ENCODE measurements around the gene INTS11.
A peak's percentile ranks its signal among the peaks of the same experiment; 100 is the strongest.

INTS11 gene

DNA sequence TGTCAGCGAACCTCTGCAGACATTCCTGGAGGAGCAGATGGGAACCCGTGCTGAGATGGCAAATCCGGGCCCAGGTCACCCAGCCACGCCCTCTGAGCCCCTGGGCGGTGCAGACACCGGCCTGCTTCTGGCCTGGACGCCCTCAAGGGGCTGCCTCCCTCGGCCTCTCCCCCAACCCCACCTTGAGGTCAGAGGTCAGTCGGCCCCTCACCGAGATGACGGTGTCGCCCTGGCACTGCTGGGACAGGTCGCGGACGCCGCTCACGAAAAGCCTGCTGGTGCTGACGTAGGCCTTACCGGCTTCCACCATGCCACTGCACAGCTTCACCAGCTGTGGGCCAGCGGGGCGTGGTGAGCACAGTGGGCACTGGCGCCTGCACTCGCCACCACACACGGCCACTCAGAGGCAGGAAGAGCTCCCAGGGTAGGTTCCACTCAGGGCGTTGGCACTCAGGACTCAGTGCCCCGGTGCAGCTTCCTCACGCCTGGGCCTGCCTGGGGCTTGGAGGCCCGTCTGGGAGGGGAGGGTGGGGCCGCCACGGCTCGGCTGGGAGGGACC lies 21.4 kb downstream of the INTS11 start:
- Histone ChIP-seq H2BK15ac (ENCODE audit: low read depth, poor library complexity, severe bottlenecking) (no peak overlapping the region), H2BK12ac (ENCODE audit: low read length in 2 of 2) (no peak overlapping the region), H2BK120ac (ENCODE audit: low read depth, low read length) (no peak overlapping the region), H2AFZ (ENCODE audit: low read depth, low read length) (no peak overlapping the region), H4K8ac (ENCODE audit: low read length) (no peak overlapping the region), H3K23ac (ENCODE audit: low read length in 2 of 2) (no peak overlapping the region), H3K4me3 (ENCODE audit: insufficient read depth in 1 of 2, low read depth in 1 of 2, low read length in 2 of 2) (no peak overlapping the region), H3K79me1 (replicated peaks; ENCODE audit: low read length, poor library complexity, severe bottlenecking) (peaks cover 21% of the 10 kb centered on the region), H3K9ac (ENCODE audit: low read length) (no peak overlapping the region), H3K4me2 (ENCODE audit: low read length, poor library complexity, severe bottlenecking) (no peak overlapping the region), H3K4ac (ENCODE audit: low read depth in 1 of 2, low read length in 2 of 2) (peak overlapping the region in 1 of 2 experiments; percentile 35), H2AK5ac (ENCODE audit: low read length, severe bottlenecking) (no peak overlapping the region), H3K9me3 (ENCODE audit: control insufficient read depth, low read length) (no peaks in the 10 kb centered on the region), H3K18ac (ENCODE audit: low read depth in 1 of 2, low read length in 2 of 2) (no peak overlapping the region), H3K27me3 (ENCODE audit: control insufficient read depth in 1 of 2, insufficient read depth in 1 of 2, low read length in 2 of 2) (no peaks in the 10 kb centered on the region), H2BK5ac (ENCODE audit: low read depth, low read length, poor library complexity, severe bottlenecking) (no peak overlapping the region), H4K91ac (ENCODE audit: low read length) (no peak overlapping the region), H3K36me3 (ENCODE audit: control insufficient read depth in 1 of 2, insufficient read depth in 2 of 2, low read depth in 1 of 2, low read length in 2 of 2) (peaks cover 0 to 53% of the 10 kb centered on the region in 2 experiments), H3K14ac (ENCODE audit: low read length in 2 of 2) (no peak overlapping the region), H3K27ac (ENCODE audit: low read length, poor library complexity, severe bottlenecking) (no peak overlapping the region), H3K4me1 (ENCODE audit: control insufficient read depth, insufficient read depth, low read depth, low read length) (peaks cover 51% of the 10 kb centered on the region)
- 91% methylated on average over 31 of the region's 31 CpGs for WGBS
- no peak for DNase-seq

DNA sequence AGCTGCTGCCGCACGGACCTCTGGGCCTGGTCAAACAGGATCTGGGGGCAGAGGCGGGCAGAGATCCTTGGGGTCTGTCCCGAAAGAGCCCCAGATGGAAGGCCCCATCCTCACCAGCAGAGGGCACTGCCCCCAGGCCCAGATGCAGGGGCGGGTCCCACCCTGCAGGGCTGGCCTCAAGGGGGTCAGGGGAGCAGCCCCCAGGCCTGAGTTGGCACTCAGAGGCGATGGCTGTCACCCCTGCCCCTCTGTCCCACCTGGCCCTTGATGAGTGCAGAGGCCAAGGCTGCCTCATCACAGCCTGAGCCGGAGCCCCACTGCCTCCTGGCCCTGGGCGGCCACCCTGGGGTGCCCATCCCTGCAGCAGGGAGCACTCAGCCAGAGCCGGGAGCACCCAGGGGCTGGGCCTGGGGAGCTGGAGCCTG lies 22.4 kb downstream of the INTS11 start:
- DNase-seq, result no peak
- H2BK120ac ChIP-seq (ENCODE audit: low read depth, low read length), result no peak overlapping the region
- H3K9ac ChIP-seq (ENCODE audit: low read length), result no peak overlapping the region
- H2AFZ ChIP-seq (ENCODE audit: low read depth, low read length), result no peak overlapping the region
- no peak overlapping the region for H2BK12ac ChIP-seq (ENCODE audit: low read length in 2 of 2)
- no peak overlapping the region for H3K27ac ChIP-seq (ENCODE audit: low read length, poor library complexity, severe bottlenecking)
- H3K4me2 ChIP-seq (ENCODE audit: low read length, poor library complexity, severe bottlenecking), result no peak overlapping the region
- no peak overlapping the region for H3K4ac ChIP-seq (ENCODE audit: low read depth in 1 of 2, low read length in 2 of 2)
- no peak overlapping the region for H3K18ac ChIP-seq (ENCODE audit: low read depth in 1 of 2, low read length in 2 of 2)
- H3K14ac ChIP-seq (ENCODE audit: low read length in 2 of 2), result no peak overlapping the region
- no peaks in the 10 kb centered on the region for H3K27me3 ChIP-seq (ENCODE audit: control insufficient read depth in 1 of 2, insufficient read depth in 1 of 2, low read length in 2 of 2)
- no peak overlapping the region for H3K4me3 ChIP-seq (ENCODE audit: insufficient read depth in 1 of 2, low read depth in 1 of 2, low read length in 2 of 2)
- peaks cover 21% of the 10 kb centered on the region for H3K79me1 ChIP-seq (replicated peaks; ENCODE audit: low read length, poor library complexity, severe bottlenecking)
- peaks cover 0 to 59% of the 10 kb centered on the region in 2 experiments for H3K36me3 ChIP-seq (ENCODE audit: control insufficient read depth in 1 of 2, insufficient read depth in 2 of 2, low read depth in 1 of 2, low read length in 2 of 2)
- peaks cover 48% of the 10 kb centered on the region for H3K4me1 ChIP-seq (ENCODE audit: control insufficient read depth, insufficient read depth, low read depth, low read length)
- no peak overlapping the region for H2BK5ac ChIP-seq (ENCODE audit: low read depth, low read length, poor library complexity, severe bottlenecking)
- no peak overlapping the region for H3K23ac ChIP-seq (ENCODE audit: low read length in 2 of 2)
- H4K8ac ChIP-seq (ENCODE audit: low read length), result no peak overlapping the region
- WGBS, result 90% methylated on average over 9 of the region's 9 CpGs
- no peak overlapping the region for H2AK5ac ChIP-seq (ENCODE audit: low read length, severe bottlenecking)
- peak overlapping the region; percentile 31 for H2BK15ac ChIP-seq (ENCODE audit: low read depth, poor library complexity, severe bottlenecking)
- no peaks in the 10 kb centered on the region for H3K9me3 ChIP-seq (ENCODE audit: control insufficient read depth, low read length)
- no peak overlapping the region for H4K91ac ChIP-seq (ENCODE audit: low read length)

DNA sequence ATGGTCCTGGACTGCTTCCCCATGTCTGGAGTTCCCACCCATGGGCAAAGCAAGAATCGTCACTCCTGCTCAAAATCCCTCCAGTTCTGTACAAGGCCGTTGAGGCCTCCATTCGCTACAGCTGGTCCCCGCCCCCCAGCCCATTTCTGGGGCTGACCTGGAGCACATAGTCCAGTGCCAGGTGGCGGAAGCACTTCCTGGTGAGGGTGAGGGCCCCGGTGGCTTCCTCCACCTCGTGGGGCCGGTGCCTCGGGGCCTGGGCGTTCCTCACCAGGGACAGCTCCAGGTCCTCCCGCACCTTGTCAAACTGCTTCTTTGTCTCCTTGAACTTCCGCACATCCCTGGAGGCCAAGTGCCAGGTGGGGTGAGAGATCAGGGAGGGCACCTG lies 24.1 kb downstream of the INTS11 start:
- Histone ChIP-seq H2BK15ac (ENCODE audit: low read depth, poor library complexity, severe bottlenecking) (no peak overlapping the region), H3K79me1 (replicated peaks; ENCODE audit: low read length, poor library complexity, severe bottlenecking) (peaks cover 21% of the 10 kb centered on the region), H3K23ac (ENCODE audit: low read length in 2 of 2) (no peak overlapping the region), H3K14ac (ENCODE audit: low read length in 2 of 2) (no peak overlapping the region), H2BK12ac (ENCODE audit: low read length in 2 of 2) (no peak overlapping the region), H2AK5ac (ENCODE audit: low read length, severe bottlenecking) (no peak overlapping the region), H2AFZ (ENCODE audit: low read depth, low read length) (no peak overlapping the region), H3K27ac (ENCODE audit: low read length, poor library complexity, severe bottlenecking) (no peak overlapping the region), H2BK120ac (ENCODE audit: low read depth, low read length) (no peak overlapping the region), H3K4me1 (ENCODE audit: control insufficient read depth, insufficient read depth, low read depth, low read length) (peaks cover 34% of the 10 kb centered on the region), H3K18ac (ENCODE audit: low read depth in 1 of 2, low read length in 2 of 2) (no peak overlapping the region), H4K91ac (ENCODE audit: low read length) (no peak overlapping the region), H3K9ac (ENCODE audit: low read length) (no peak overlapping the region), H3K36me3 (ENCODE audit: control insufficient read depth in 1 of 2, insufficient read depth in 2 of 2, low read depth in 1 of 2, low read length in 2 of 2) (peaks cover 1 to 72% of the 10 kb centered on the region in 2 experiments), H3K4me2 (ENCODE audit: low read length, poor library complexity, severe bottlenecking) (no peak overlapping the region), H3K9me3 (ENCODE audit: control insufficient read depth, low read length) (no peaks in the 10 kb centered on the region), H2BK5ac (ENCODE audit: low read depth, low read length, poor library complexity, severe bottlenecking) (no peak overlapping the region), H4K8ac (ENCODE audit: low read length) (no peak overlapping the region), H3K4me3 (ENCODE audit: insufficient read depth in 1 of 2, low read depth in 1 of 2, low read length in 2 of 2) (no peak overlapping the region), H3K4ac (ENCODE audit: low read depth in 1 of 2, low read length in 2 of 2) (no peak overlapping the region), H3K27me3 (ENCODE audit: control insufficient read depth in 1 of 2, insufficient read depth in 1 of 2, low read length in 2 of 2) (no peaks in the 10 kb centered on the region)
- no peak for DNase-seq
- 94% methylated on average over 12 of the region's 12 CpGs for WGBS

DNA sequence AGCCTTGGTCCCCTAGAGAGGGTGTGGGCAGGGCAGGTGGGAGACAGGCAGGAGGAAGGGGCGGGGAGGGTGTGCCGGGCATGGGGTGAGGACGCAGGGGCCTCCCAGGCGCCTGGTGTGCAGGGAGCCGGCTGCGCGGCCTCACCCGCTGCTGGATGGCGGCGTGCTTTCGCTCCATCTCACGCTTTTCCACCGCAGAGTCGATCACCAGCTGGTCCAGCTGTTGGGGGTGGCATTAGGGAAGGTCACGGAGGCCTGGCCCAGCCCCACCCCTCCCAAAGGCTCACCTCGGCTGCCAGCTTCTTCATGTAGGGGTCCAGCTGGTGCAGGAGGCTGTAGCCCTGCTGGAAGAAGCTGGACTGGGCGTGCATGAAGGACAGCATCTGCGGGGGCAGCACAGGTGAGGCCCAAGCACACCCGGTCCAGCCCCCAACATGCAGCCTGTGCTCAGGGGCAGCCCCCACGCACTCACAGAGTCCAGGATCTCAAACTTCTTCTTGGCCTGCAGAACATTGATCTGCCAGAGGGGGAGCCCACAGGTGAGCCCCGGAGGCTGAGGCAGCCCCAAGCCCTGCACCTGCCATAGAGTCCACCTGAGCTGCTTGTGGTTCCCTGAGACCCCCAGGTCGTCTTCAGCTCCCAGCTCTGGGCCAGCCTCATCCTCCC lies 24.6 kb downstream of the INTS11 start:
- H3K27me3 ChIP-seq (ENCODE audit: control insufficient read depth in 1 of 2, insufficient read depth in 1 of 2, low read length in 2 of 2), result no peaks in the 10 kb centered on the region
- 89% methylated on average over 15 of the region's 22 CpGs for WGBS

More for the DNA sequence above, 24.6 kb downstream of the INTS11 start:
- Histone ChIP-seq H3K4me3 (ENCODE audit: insufficient read depth in 1 of 2, low read depth in 1 of 2, low read length in 2 of 2) (peak overlapping the region in 1 of 2 experiments; percentile 7), H3K79me1 (replicated peaks; ENCODE audit: low read length, poor library complexity, severe bottlenecking) (peaks cover 21% of the 10 kb centered on the region), H2BK12ac (ENCODE audit: low read length in 2 of 2) (no peak overlapping the region), H3K9me3 (ENCODE audit: control insufficient read depth, low read length) (no peaks in the 10 kb centered on the region), H2AK5ac (ENCODE audit: low read length, severe bottlenecking) (no peak overlapping the region), H3K36me3 (ENCODE audit: control insufficient read depth in 1 of 2, insufficient read depth in 2 of 2, low read depth in 1 of 2, low read length in 2 of 2) (peaks cover 5 to 77% of the 10 kb centered on the region in 2 experiments), H2BK120ac (ENCODE audit: low read depth, low read length) (no peak overlapping the region), H4K91ac (ENCODE audit: low read length) (no peak overlapping the region), H3K14ac (ENCODE audit: low read length in 2 of 2) (no peak overlapping the region), H3K4me2 (ENCODE audit: low read length, poor library complexity, severe bottlenecking) (no peak overlapping the region), H3K9ac (ENCODE audit: low read length) (no peak overlapping the region), H3K27ac (ENCODE audit: low read length, poor library complexity, severe bottlenecking) (no peak overlapping the region), H3K18ac (ENCODE audit: low read depth in 1 of 2, low read length in 2 of 2) (no peak overlapping the region), H2BK15ac (ENCODE audit: low read depth, poor library complexity, severe bottlenecking) (no peak overlapping the region), H2BK5ac (ENCODE audit: low read depth, low read length, poor library complexity, severe bottlenecking) (no peak overlapping the region), H3K4me1 (ENCODE audit: control insufficient read depth, insufficient read depth, low read depth, low read length) (peaks cover 28% of the 10 kb centered on the region), H4K8ac (ENCODE audit: low read length) (no peak overlapping the region), H3K4ac (ENCODE audit: low read depth in 1 of 2, low read length in 2 of 2) (no peak overlapping the region), H2AFZ (ENCODE audit: low read depth, low read length) (no peak overlapping the region), H3K23ac (ENCODE audit: low read length in 2 of 2) (no peak overlapping the region)
- no peak for DNase-seq
